CD14-positive monocyte (primary cell): Measurements from ENCODE around the gene JMJD1C. TPM values are rescaled to one million over a fixed set of nuclear protein-coding genes. Genes with fewer than 3 reads are reported as not detected.

ENCODE experiments used
- DNase-seq, 3 donors: peaks; one replicate each; pipeline ENCODE4 v3.0.0-alpha.2; 2011 to 2022
- H2AFZ ChIP-seq: 2 replicates; pipeline ENCODE4 v1.6.0; 2012; ENCODE audit warnings: mild to moderate bottlenecking, low read depth, low read length, inconsistent platforms; ENCODE audit not compliant: insufficient read depth, poor library complexity, severe bottlenecking
- H3K27ac ChIP-seq, 2 donors: 1 replicate in 1 of 2; 2 replicates in 1 of 2; pipeline ENCODE4 v1.5.1; 2012 to 2013; ENCODE audit warnings: low read length in 2 of 2, control low read depth in 1 of 2, inconsistent platforms in 1 of 2, low read depth in 1 of 2, mild to moderate bottlenecking in 1 of 2
- H3K27me3 ChIP-seq, 2 donors: one replicate each; pipeline versions ENCODE4 v1.6.0 to v1.6.1; 2011 to 2013; ENCODE audit warnings: low read length in 2 of 2; ENCODE audit not compliant: control insufficient read depth in 2 of 2, insufficient read depth in 2 of 2
- H3K36me3 ChIP-seq, 2 donors: replicated peaks in 1 of 2; 1 replicate in 1 of 2; 2 replicates in 1 of 2; pipeline versions ENCODE4 v1.5.1 to v1.6.1; 2012 to 2013; ENCODE audit warnings: low read length in 2 of 2, control low read depth in 1 of 2, inconsistent platforms in 1 of 2, mild to moderate bottlenecking in 1 of 2; ENCODE audit not compliant: insufficient read depth in 2 of 2, control insufficient read depth in 1 of 2
- H3K4me1 ChIP-seq, 2 donors: 1 replicate in 1 of 2; 2 replicates in 1 of 2; pipeline versions ENCODE4 v1.5.1 to v1.6.1; 2012 to 2013; ENCODE audit warnings: low read length in 2 of 2, control low read depth in 1 of 2, inconsistent platforms in 1 of 2, mild to moderate bottlenecking in 1 of 2, moderate library complexity in 1 of 2; ENCODE audit not compliant: insufficient read depth in 2 of 2, control insufficient read depth in 1 of 2
- H3K4me2 ChIP-seq: replicated peaks from 2 replicates; pipeline ENCODE3; 2012; ENCODE audit warnings: low read length, moderate library complexity, mild to moderate bottlenecking; ENCODE audit not compliant: poor library complexity, severe bottlenecking; ENCODE audit errors: extremely low read depth
- H3K4me3 ChIP-seq, 3 experiments: fragments of 200-600 bp in 1 of 3; sonication (generic) in 1 of 3; replicated peaks in 1 of 3; 1 replicate in 2 of 3; 2 replicates in 1 of 3; pipeline ENCODE4 v1.5.1; 2011 to 2013; ENCODE audit warnings: low read length in 3 of 3, mild to moderate bottlenecking in 3 of 3, control low read depth in 2 of 3, low read depth in 2 of 3, inconsistent platforms in 1 of 3, moderate library complexity in 1 of 3
- H3K79me2 ChIP-seq: 2 replicates; pipeline ENCODE4 v1.6.0; 2012; ENCODE audit warnings: mild to moderate bottlenecking, control low read depth, inconsistent platforms, low read length, moderate library complexity; ENCODE audit not compliant: insufficient read depth
- H3K9ac ChIP-seq: 2 replicates; pipeline ENCODE4 v1.6.0; 2017; ENCODE audit warnings: low read length, mild to moderate bottlenecking; ENCODE audit not compliant: insufficient read depth, poor library complexity, severe bottlenecking
- H3K9me3 ChIP-seq, 2 donors: replicated peaks in 1 of 2; 1 replicate in 1 of 2; 2 replicates in 1 of 2; pipeline versions ENCODE4 v1.5.1 to v1.6.1; 2012 to 2013; ENCODE audit warnings: low read length in 2 of 2, control low read depth in 1 of 2; ENCODE audit not compliant: control insufficient read depth in 1 of 2, insufficient read depth in 1 of 2
- H4K20me1 ChIP-seq: 2 replicates; pipeline ENCODE4 v1.6.0; 2012; ENCODE audit warnings: mild to moderate bottlenecking, low read length, control low read depth, moderate library complexity; ENCODE audit not compliant: insufficient read depth
- H3K27ac Mint-ChIP-seq, 7 donors: one replicate each; pipeline ENCODE4 v1.8.0; 2020; ENCODE audit warnings: mild to moderate bottlenecking in 7 of 7, mixed read lengths in 7 of 7, moderate library complexity in 6 of 7, inconsistent platforms in 2 of 7
- H3K27me3 Mint-ChIP-seq, 3 donors: one replicate each; pipeline ENCODE4 v1.8.0; 2021 to 2022; ENCODE audit warnings: low read depth in 3 of 3, mild to moderate bottlenecking in 3 of 3, mixed read lengths in 3 of 3, moderate library complexity in 3 of 3, inconsistent platforms in 1 of 3
- H3K36me3 Mint-ChIP-seq, 2 donors: one replicate each; pipeline ENCODE4 v1.8.0; 2020; ENCODE audit warnings: mixed read lengths in 2 of 2, inconsistent platforms in 1 of 2, mild to moderate bottlenecking in 1 of 2
- H3K4me1 Mint-ChIP-seq: one replicate; pipeline ENCODE4 v1.8.0; 2020; ENCODE audit warnings: mild to moderate bottlenecking, mixed read lengths
- H3K4me3 Mint-ChIP-seq, 2 donors: one replicate each; pipeline ENCODE4 v1.8.0; 2020; ENCODE audit warnings: mild to moderate bottlenecking in 2 of 2, mixed read lengths in 2 of 2, moderate library complexity in 1 of 2
- H3K9me3 Mint-ChIP-seq, 7 donors: one replicate each; pipeline ENCODE4 v1.8.0; 2020 to 2022; ENCODE audit warnings: mixed read lengths in 7 of 7, mild to moderate bottlenecking in 6 of 7, moderate library complexity in 6 of 7, inconsistent platforms in 2 of 7
- WGBS: methylation state at CpG from one replicate; pipeline ENCODE4 v1.1.5; 2013; ENCODE audit warnings: missing lambda C conversion rate; ENCODE audit not compliant: insufficient coverage; 5-methylcytosine and 5-hydroxymethylcytosine counted together
- intact Hi-C, 2 donors: fragments of 100-400 bp; cut with micrococcal nuclease; formaldehyde crosslinking; loops; one replicate each; pipeline versions ENCODE4 v1.15.0 to v1.15.1; 2023
- polyA plus RNA-seq, 3 donors: library from polyadenylated mRNA; depleted of rRNA in 1 of 3; unstranded in 2 of 3; stranded (reverse) in 1 of 3; fragments of 300-500 nt in 2 of 3; fragments of >200 nt in 1 of 3; fragmentation: Illumina TruSeq in 2 of 3; gene quantifications; 1 replicate in 2 of 3; 2 replicates in 1 of 3; pipeline ENCODE4 v1.2.3, GENCODE V29; 2012 to 2021
- TF ChIP-seq, protein P1 (sequence below): fragments of 200-600 bp; IDR thresholded peaks from one replicate; pipeline ENCODE4 v1.8.0; 2022; ENCODE audit warnings: antibody characterized with exemption, mild to moderate bottlenecking

Gene JMJD1C
- polyA plus RNA-seq, 3 donors = 27.8 to 84.8 (median 46.5) TPM

DNA sequence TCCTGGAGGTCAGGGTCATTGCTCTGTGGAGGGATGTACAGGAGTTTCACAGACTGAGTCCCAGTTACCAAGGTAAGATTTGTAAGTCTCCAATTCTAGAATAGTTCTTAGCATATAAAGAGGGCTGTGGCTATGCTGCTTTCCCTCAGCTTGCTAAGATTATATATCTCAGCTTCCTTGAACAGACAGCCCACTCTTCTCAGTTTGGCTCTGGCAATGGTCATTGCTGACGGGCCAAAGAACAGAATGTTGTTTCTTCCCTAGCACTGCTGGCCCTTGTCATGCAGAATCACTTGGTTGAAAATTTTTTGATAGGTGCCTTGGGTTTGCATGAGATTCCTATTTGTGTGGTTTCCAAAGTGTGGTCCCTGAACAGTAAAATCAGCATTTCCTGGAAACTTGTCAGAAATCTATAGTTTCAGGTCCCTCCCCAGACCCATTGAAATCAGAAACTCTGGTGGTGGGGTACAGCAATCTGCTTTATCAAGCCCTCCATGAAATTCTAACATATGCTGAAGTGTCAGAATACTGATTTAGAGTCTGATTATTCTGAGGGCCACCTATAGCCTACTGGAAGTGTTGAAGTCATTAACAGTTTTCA is 294.4 kb downstream of the JMJD1C start:
- peaks cover 84% of the 10 kb centered on the region for H4K20me1 ChIP-seq
- no peak overlapping the region for H3K4me3 ChIP-seq
- 100% methylated on average over 1 of the region's 1 CpG for WGBS
- no peak overlapping the region for H3K4me3 Mint-ChIP-seq
- TF ChIP-seq, protein P1, sequence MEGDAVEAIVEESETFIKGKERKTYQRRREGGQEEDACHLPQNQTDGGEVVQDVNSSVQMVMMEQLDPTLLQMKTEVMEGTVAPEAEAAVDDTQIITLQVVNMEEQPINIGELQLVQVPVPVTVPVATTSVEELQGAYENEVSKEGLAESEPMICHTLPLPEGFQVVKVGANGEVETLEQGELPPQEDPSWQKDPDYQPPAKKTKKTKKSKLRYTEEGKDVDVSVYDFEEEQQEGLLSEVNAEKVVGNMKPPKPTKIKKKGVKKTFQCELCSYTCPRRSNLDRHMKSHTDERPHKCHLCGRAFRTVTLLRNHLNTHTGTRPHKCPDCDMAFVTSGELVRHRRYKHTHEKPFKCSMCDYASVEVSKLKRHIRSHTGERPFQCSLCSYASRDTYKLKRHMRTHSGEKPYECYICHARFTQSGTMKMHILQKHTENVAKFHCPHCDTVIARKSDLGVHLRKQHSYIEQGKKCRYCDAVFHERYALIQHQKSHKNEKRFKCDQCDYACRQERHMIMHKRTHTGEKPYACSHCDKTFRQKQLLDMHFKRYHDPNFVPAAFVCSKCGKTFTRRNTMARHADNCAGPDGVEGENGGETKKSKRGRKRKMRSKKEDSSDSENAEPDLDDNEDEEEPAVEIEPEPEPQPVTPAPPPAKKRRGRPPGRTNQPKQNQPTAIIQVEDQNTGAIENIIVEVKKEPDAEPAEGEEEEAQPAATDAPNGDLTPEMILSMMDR = no peak
- H3K4me1 ChIP-seq = peaks cover 20 to 26% of the 10 kb centered on the region in 2 donors
- H3K27ac ChIP-seq = no peak overlapping the region
- intact Hi-C loops = loop anchor here (10.0 kb wide), 2 partner anchors 463 to 553 kb away; no protein-coding TSS in a partner anchor
- no peak overlapping the region for H3K27ac Mint-ChIP-seq
- H3K4me1 Mint-ChIP-seq = peaks cover 24% of the 10 kb centered on the region
- peaks cover 57 to 82% of the 10 kb centered on the region in 2 donors for H3K36me3 ChIP-seq
- H3K79me2 ChIP-seq = peaks cover 5% of the 10 kb centered on the region
- H3K27me3 Mint-ChIP-seq = no peaks in the 10 kb centered on the region
- H2AFZ ChIP-seq = no peak overlapping the region
- DNase-seq = no peak
- no peaks in the 10 kb centered on the region for H3K9me3 Mint-ChIP-seq
- H3K9ac ChIP-seq = no peak overlapping the region
- H3K36me3 Mint-ChIP-seq = peaks cover 67 to 77% of the 10 kb centered on the region in 2 donors
- H3K9me3 ChIP-seq = no peaks in the 10 kb centered on the region
- H3K27me3 ChIP-seq = no peaks in the 10 kb centered on the region
- no peak overlapping the region for H3K4me2 ChIP-seq

DNA sequence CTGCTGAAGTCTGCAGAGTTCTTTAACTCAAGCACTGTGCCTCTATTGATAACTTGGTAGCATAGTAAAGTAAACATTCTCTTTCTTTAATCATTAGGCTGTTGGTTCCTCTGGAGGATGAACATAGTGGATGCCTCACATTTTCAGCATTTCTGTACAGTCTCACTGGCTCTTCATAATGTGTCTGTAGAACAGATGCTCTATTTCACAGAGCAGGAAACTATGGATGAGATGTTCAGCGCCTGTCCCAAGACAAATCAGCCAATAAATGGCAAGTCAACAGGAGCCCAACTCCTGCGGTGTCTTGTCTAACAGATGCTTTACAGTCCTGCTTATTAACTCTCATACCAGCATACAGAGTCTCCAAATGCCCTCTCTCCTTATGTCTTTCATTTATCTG is 296.2 kb downstream of the JMJD1C start:
- H3K36me3 Mint-ChIP-seq = peaks cover 67 to 82% of the 10 kb centered on the region in 2 donors
- H3K9me3 Mint-ChIP-seq = no peaks in the 10 kb centered on the region
- H3K4me1 Mint-ChIP-seq = peaks cover 23% of the 10 kb centered on the region
- no peaks in the 10 kb centered on the region for H3K27me3 Mint-ChIP-seq
- Histone ChIP-seq H3K4me3 (no peak overlapping the region), H3K4me2 (no peak overlapping the region), H4K20me1 (peaks cover 72% of the 10 kb centered on the region), H3K36me3 (peaks cover 60 to 80% of the 10 kb centered on the region in 2 donors), H3K4me1 (peaks cover 19 to 22% of the 10 kb centered on the region in 2 donors), H3K9me3 (no peaks in the 10 kb centered on the region), H3K27ac (no peak overlapping the region), H3K27me3 (no peaks in the 10 kb centered on the region), H3K9ac (no peak overlapping the region), H3K79me2 (peaks cover 5% of the 10 kb centered on the region), H2AFZ (no peak overlapping the region)
- H3K4me3 Mint-ChIP-seq = no peak overlapping the region
- WGBS = 90% methylated on average over 2 of the region's 2 CpGs
- no peak for DNase-seq
- TF ChIP-seq, protein P1 = no peak
- intact Hi-C loops = loop anchor here (5.0 to 10.0 kb wide), 3 partner anchors 465 to 555 kb away; no protein-coding TSS in a partner anchor
- no peak overlapping the region for H3K27ac Mint-ChIP-seq
